ENCODE measurements around the gene GPR39. TPM values are rescaled to one million over a fixed set of nuclear protein-coding genes. Genes with fewer than 3 reads are reported as not detected.

Gene GPR39
- total and polyA plus RNA-seq, 10 donors: 0.05 TPM; not detected in 9

GRCh38 chr2:132652474-132652873 is 235.9 kb downstream of the GPR39 start:
- Histone ChIP-seq H3K9me3 (no peaks in the 10 kb centered on the region), H3K4me3 (no peak overlapping the region), H3K27me3 (replicated peaks in 1 of 7) (peaks cover 0 to 3% (median 0%) of the 10 kb centered on the region in 7 donors), H3K27ac (no peak overlapping the region), H3K36me3 (no peaks in the 10 kb centered on the region), H3K4me1 (no peaks in the 10 kb centered on the region)
- no peak for TF ChIP-seq CTCF (IDR thresholded peaks at IDR 0.05 in 8 of 11, conservative IDR thresholded peaks at IDR 0.05 in 3 of 11)
- TF ChIP-seq POLR2AphosphoS5 (IDR thresholded peaks at IDR 0.05): no peak
- TF ChIP-seq POLR2A (IDR thresholded peaks at IDR 0.05): no peak
- intact Hi-C loops (cut with DNase I; ENCODE audit: low total_unique reads): no loop called here
- 75 to 85% (median 79%) methylated on average over 8 of the region's 8 CpGs for WGBS, 5 donors
- DNase-seq: no peak

- Histone ChIP-seq H3K4me3 (no peak overlapping the region), H3K27ac (no peak overlapping the region), H3K9me3 (no peaks in the 10 kb centered on the region), H3K36me3 (no peaks in the 10 kb centered on the region), H3K27me3 (replicated peaks in 1 of 7) (peaks cover 0 to 1% (median 0%) of the 10 kb centered on the region in 7 donors), H3K4me1 (no peaks in the 10 kb centered on the region)
- TF ChIP-seq POLR2A (IDR thresholded peaks at IDR 0.05) (no peak), CTCF (IDR thresholded peaks at IDR 0.05 in 8 of 11, conservative IDR thresholded peaks at IDR 0.05 in 3 of 11) (no peak), POLR2AphosphoS5 (IDR thresholded peaks at IDR 0.05) (no peak)
- no peak for DNase-seq
- WGBS, 5 donors: 56 to 83% (median 63%) methylated on average over 4 of the region's 4 CpGs
- intact Hi-C loops (cut with DNase I; ENCODE audit: low total_unique reads): no loop called here
These were observed 237.7 kb downstream of the GPR39 start for GRCh38 chr2:132654335-132654734.

- H3K4me3 ChIP-seq: no peak overlapping the region
- intact Hi-C loops (cut with DNase I; ENCODE audit: low total_unique reads): no loop called here
- H3K9me3 ChIP-seq: no peaks in the 10 kb centered on the region
- no peaks in the 10 kb centered on the region for H3K4me1 ChIP-seq
- 80 to 90% (median 85%) methylated on average over 7 of the region's 7 CpGs for WGBS, 5 donors
- no peak for DNase-seq
- H3K27ac ChIP-seq: no peak overlapping the region
- H3K36me3 ChIP-seq: no peaks in the 10 kb centered on the region
- H3K27me3 ChIP-seq (replicated peaks in 1 of 7): no peaks in the 10 kb centered on the region
- no peak for TF ChIP-seq POLR2A (IDR thresholded peaks at IDR 0.05)
- no peak for TF ChIP-seq CTCF (IDR thresholded peaks at IDR 0.05 in 8 of 11, conservative IDR thresholded peaks at IDR 0.05 in 3 of 11)
- TF ChIP-seq POLR2AphosphoS5 (IDR thresholded peaks at IDR 0.05): no peak
These were observed 238.4 kb downstream of the GPR39 start for GRCh38 chr2:132654968-132655367.

- TF ChIP-seq CTCF (IDR thresholded peaks at IDR 0.05 in 8 of 11, conservative IDR thresholded peaks at IDR 0.05 in 3 of 11) (no peak), POLR2A (IDR thresholded peaks at IDR 0.05) (no peak)
- no peaks in the 10 kb centered on the region for H3K36me3 ChIP-seq
- 58 to 78% (median 64%) methylated on average over 7 of the region's 7 CpGs for WGBS, 5 donors
- no peaks in the 10 kb centered on the region for H3K27me3 ChIP-seq (replicated peaks in 1 of 7)
- no peak overlapping the region for H3K4me3 ChIP-seq
- no peaks in the 10 kb centered on the region for H3K4me1 ChIP-seq
- no peaks in the 10 kb centered on the region for H3K9me3 ChIP-seq
- no peak overlapping the region for H3K27ac ChIP-seq
- no peak for DNase-seq
- intact Hi-C loops (cut with DNase I; ENCODE audit: low total_unique reads): no loop called here
These were observed 239.8 kb downstream of the GPR39 start for GRCh38 chr2:132656266-132656975.

Data from spleen (tissue), 11 donors.